ENCODE results near the gene ZNF292.
"Not testable (repeated sequence)": the region's sequence is repeated elsewhere in the genome, so short reads cannot be mapped to it uniquely, and the experiment has no call there.

Gene ZNF292

GRCh38 chr6:87154993-87155841, at the start of gene ZNF292:
TSS of gene ZNF292 (plus strand) at chr6:87155565. CDS start at chr6:87155592, 27 bp downstream.
- peak; percentile 86 to 95 for DNase-seq (ENCODE audit: low read depth in 1 of 2, low spot score in 1 of 2)

GRCh38 chr6:87105823-87106222, 49.5 kb upstream of the ZNF292 start:
- no peak for DNase-seq (ENCODE audit: low read depth in 1 of 2, low spot score in 1 of 2)

- no peak for DNase-seq (ENCODE audit: low read depth in 1 of 2, low spot score in 1 of 2)
Measured at GRCh38 chr6:87110636-87111035, 44.7 kb upstream of the ZNF292 start.

- DNase-seq (ENCODE audit: low read depth in 1 of 2, low spot score in 1 of 2) = no peak
Measured at GRCh38 chr6:87115402-87116135, 39.8 kb upstream of the ZNF292 start.

GRCh38 chr6:87116922-87117321, 38.4 kb upstream of the ZNF292 start:
- no peak for DNase-seq (ENCODE audit: low read depth in 1 of 2, low spot score in 1 of 2)

- no peak for DNase-seq (ENCODE audit: low read depth in 1 of 2, low spot score in 1 of 2)
Measured at GRCh38 chr6:87118054-87118453, 37.3 kb upstream of the ZNF292 start.

GRCh38 chr6:87122477-87122876, 32.9 kb upstream of the ZNF292 start:
- DNase-seq (ENCODE audit: low read depth in 1 of 2, low spot score in 1 of 2) = no peak

GRCh38 chr6:87124074-87124473, 31.3 kb upstream of the ZNF292 start:
- DNase-seq (ENCODE audit: low read depth in 1 of 2, low spot score in 1 of 2) = no peak

- DNase-seq (ENCODE audit: low read depth in 1 of 2, low spot score in 1 of 2) = no peak
Measured at GRCh38 chr6:87126501-87126900, 28.9 kb upstream of the ZNF292 start.

- DNase-seq (ENCODE audit: low read depth in 1 of 2, low spot score in 1 of 2) = no peak
Measured at GRCh38 chr6:87127737-87128136, 27.6 kb upstream of the ZNF292 start.

- DNase-seq (ENCODE audit: low read depth in 1 of 2, low spot score in 1 of 2) = no peak
Measured at GRCh38 chr6:87136963-87137362, 18.4 kb upstream of the ZNF292 start.

GRCh38 chr6:87139236-87139635, 16.1 kb upstream of the ZNF292 start:
- DNase-seq (ENCODE audit: low read depth in 1 of 2, low spot score in 1 of 2) = peak in 1 of 2 donors; percentile 63

- DNase-seq (ENCODE audit: low read depth in 1 of 2, low spot score in 1 of 2) = not testable (repeated sequence)
Measured at GRCh38 chr6:87139927-87140326, 15.4 kb upstream of the ZNF292 start.

GRCh38 chr6:87146363-87146762, 9.0 kb upstream of the ZNF292 start:
- no peak for DNase-seq (ENCODE audit: low read depth in 1 of 2, low spot score in 1 of 2)

GRCh38 chr6:87150406-87150805, 5.0 kb upstream of the ZNF292 start:
- no peak for DNase-seq (ENCODE audit: low read depth in 1 of 2, low spot score in 1 of 2)

GRCh38 chr6:87151471-87151780, 3.9 kb upstream of the ZNF292 start:
- no peak for DNase-seq (ENCODE audit: low read depth in 1 of 2, low spot score in 1 of 2)

GRCh38 chr6:87151781-87152525, 3.4 kb upstream of the ZNF292 start:
- peak; percentile 58 to 61 for DNase-seq (ENCODE audit: low read depth in 1 of 2, low spot score in 1 of 2)

- no peak for DNase-seq (ENCODE audit: low read depth in 1 of 2, low spot score in 1 of 2)
Measured at GRCh38 chr6:87152526-87152955, 2.8 kb upstream of the ZNF292 start.

- no peak for DNase-seq (ENCODE audit: low read depth in 1 of 2, low spot score in 1 of 2)
Measured at GRCh38 chr6:87154641-87154992, 748 bp upstream of the ZNF292 start.

GRCh38 chr6:87155842-87156815, 764 bp downstream of the ZNF292 start:
- peak; percentile 17 to 24 for DNase-seq (ENCODE audit: low read depth in 1 of 2, low spot score in 1 of 2)

GRCh38 chr6:87157596-87157995, 2.2 kb downstream of the ZNF292 start:
- DNase-seq (ENCODE audit: low read depth in 1 of 2, low spot score in 1 of 2) = not testable (repeated sequence)

All from activated CD4-positive, alpha-beta T cell treated with anti-CD3 and anti-CD28 coated beads, Interleukin-2, amount 50 U/mL, for 24 hours (primary cell).